Measurements from ENCODE around the gene RPL19. TPM values are rescaled to one million over a fixed set of nuclear protein-coding genes. Genes with fewer than 3 reads are reported as not detected.

The RPL19 gene
- total and polyA plus RNA-seq, 2 experiments from 2014 or later = 903 to 1,500 TPM

DNA sequence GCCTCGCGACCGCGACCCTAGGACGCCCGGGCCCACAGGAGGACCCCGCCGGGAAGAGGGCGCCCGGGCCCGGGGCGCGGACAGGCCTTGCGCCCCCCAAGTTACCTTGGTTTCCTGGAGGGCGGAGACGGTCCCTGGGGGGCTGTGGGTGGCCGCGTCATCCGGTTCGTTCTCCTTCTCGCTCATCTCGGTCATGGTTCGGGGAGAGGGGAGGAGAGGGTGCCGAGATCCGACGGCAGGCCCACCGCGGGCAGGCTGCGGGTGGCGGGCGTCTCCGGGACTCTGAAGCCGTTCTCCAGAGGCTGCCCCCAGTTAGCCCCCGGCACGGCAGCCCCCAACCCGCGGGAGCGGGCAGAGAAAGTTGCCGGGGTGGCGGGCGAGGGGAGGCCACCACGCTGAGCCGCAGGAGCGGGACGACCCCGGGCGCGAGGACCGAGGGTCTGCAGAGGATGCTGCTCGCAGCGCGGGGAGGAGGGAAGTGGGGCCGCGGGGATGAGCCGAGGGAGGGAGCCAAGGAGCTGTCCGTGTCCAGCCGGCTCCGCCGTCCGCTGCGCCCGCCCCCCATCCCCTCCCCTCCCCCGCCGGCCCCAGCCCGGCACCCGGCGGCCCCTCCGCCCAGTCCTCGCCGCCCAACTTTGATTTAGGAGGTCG is 25.4 kb downstream of the RPL19 start, which contains the start of gene STAC2:
TSS of gene STAC2 (minus strand) at position 638 of the 651 bp plus-strand sequence. CDS start at position 195, 443 bp downstream.
- H3K4me3 ChIP-seq = peak within 1 kb of the TSS; percentile 58
- no peak within 1 kb of the TSS for H3K9ac ChIP-seq
- H3K4me2 ChIP-seq (ENCODE audit: unreplicated experiment) = peak within 1 kb of the TSS; percentile 82
- no peaks in the 10 kb centered on the region for H3K36me3 ChIP-seq (ENCODE audit: low read depth)
- 3 to 6% methylated on average over 36 to 46 of the region's 71 CpGs for WGBS, 2 experiments (ENCODE audit: low coverage in 1 of 2, low lambda C conversion rate in 2 of 2, missing lambda C conversion rate in 2 of 2)
- no peaks in the 10 kb centered on the region for H3K9me2 ChIP-seq (ENCODE audit: insufficient read depth)
- H3K9me3 ChIP-seq (ENCODE audit: low read depth) = no peaks in the 10 kb centered on the region
- no peaks in the 10 kb centered on the region for H3K79me2 ChIP-seq (ENCODE audit: insufficient read depth)
- peaks cover 11% of the 10 kb centered on the region for H3K27me3 ChIP-seq (replicated peaks; ENCODE audit: insufficient read depth)
- peaks cover 9% of the 10 kb centered on the region for H3K4me1 ChIP-seq (ENCODE audit: insufficient read depth)
- no peak within 1 kb of the TSS for H3K27ac ChIP-seq
- peak within 1 kb of the TSS; percentile 27; the same call in 1 of the 2 replicates for H2AFZ ChIP-seq
- H4K20me1 ChIP-seq (ENCODE audit: insufficient read depth) = no peaks in the 10 kb centered on the region
- DNase-seq = peak; percentile 34
- 0 out of 2 replicates have a peak, but pooled peaks cover 5% of the 10 kb centered on the region for H3F3A ChIP-seq (ENCODE audit: insufficient read depth)
- in situ Hi-C loops (cut with MboI) = no loop called here
- TF ChIP-seq EZH2 (IDR thresholded peaks at IDR 0.05; ENCODE audit: insufficient read depth, poor library complexity, severe bottlenecking) (peak; percentile 9), EZH2phosphoT487 (IDR thresholded peaks at IDR 0.05; ENCODE audit: insufficient read depth, low read depth) (0 out of 2 replicates have a peak, but pooled peaks have one; percentile 50)

DNA sequence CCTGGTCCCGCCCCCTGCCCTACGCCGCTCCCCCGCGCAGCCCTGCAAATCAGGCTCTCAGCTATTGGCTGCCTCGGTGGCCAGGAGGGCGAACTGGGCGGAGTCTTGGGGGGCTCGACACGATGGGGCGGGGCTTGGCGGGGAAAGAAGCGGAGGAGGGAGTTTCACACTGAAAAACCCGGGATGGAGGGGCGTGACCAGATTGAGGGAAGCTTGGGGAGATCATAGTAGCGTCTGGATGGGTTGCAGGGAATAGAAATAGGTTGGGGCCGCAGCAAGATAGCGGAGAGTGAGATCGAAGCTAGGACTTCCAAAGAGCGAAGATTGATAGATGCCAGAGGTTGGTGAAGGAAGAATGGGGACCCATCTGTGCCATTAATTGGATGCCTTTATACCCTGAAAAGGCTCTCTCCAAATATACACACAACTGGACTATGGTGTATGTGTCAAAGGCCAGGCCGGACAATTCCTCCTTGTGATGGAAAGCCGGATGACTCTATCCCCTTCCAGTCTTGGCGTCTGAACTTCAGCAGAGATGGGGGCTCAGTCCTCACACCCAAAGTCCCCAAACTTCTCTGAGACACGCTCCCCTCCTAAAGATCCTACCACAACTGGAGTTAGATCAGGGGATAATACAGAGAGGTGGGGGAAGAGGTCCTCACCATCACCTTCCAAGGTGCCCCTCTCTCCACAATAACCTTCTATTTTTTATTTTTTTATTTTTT is 26.0 kb downstream of the RPL19 start:
- DNase-seq = peak; percentile 57
- TF ChIP-seq EZH2phosphoT487 (IDR thresholded peaks at IDR 0.05; ENCODE audit: insufficient read depth, low read depth) = no peak
- TF ChIP-seq EZH2 (IDR thresholded peaks at IDR 0.05; ENCODE audit: insufficient read depth, poor library complexity, severe bottlenecking) = no peak
- in situ Hi-C loops (cut with MboI) = no loop called here
- no peaks in the 10 kb centered on the region for H3K9me2 ChIP-seq (ENCODE audit: insufficient read depth)
- H3K4me3 ChIP-seq = peak overlapping the region; percentile 58
- H3K9me3 ChIP-seq (ENCODE audit: low read depth) = no peaks in the 10 kb centered on the region
- no peaks in the 10 kb centered on the region for H3K36me3 ChIP-seq (ENCODE audit: low read depth)
- no peaks in the 10 kb centered on the region for H4K20me1 ChIP-seq (ENCODE audit: insufficient read depth)
- H3K9ac ChIP-seq = no peak overlapping the region
- H3F3A ChIP-seq (ENCODE audit: insufficient read depth) = 0 out of 2 replicates have a peak, but pooled peaks cover 5% of the 10 kb centered on the region
- H3K4me2 ChIP-seq (ENCODE audit: unreplicated experiment) = peak overlapping the region; percentile 82
- H3K4me1 ChIP-seq (ENCODE audit: insufficient read depth) = peaks cover 9% of the 10 kb centered on the region
- 0 out of 2 replicates have a peak overlapping the region, but pooled peaks have one; percentile 27 for H2AFZ ChIP-seq
- no peak overlapping the region for H3K27ac ChIP-seq
- H3K27me3 ChIP-seq (replicated peaks; ENCODE audit: insufficient read depth) = peaks cover 11% of the 10 kb centered on the region
- no peaks in the 10 kb centered on the region for H3K79me2 ChIP-seq (ENCODE audit: insufficient read depth)
- WGBS, 2 experiments (ENCODE audit: low coverage in 1 of 2, low lambda C conversion rate in 2 of 2, missing lambda C conversion rate in 2 of 2) = 15 to 20% methylated on average over 18 to 24 of the region's 24 CpGs

DNA sequence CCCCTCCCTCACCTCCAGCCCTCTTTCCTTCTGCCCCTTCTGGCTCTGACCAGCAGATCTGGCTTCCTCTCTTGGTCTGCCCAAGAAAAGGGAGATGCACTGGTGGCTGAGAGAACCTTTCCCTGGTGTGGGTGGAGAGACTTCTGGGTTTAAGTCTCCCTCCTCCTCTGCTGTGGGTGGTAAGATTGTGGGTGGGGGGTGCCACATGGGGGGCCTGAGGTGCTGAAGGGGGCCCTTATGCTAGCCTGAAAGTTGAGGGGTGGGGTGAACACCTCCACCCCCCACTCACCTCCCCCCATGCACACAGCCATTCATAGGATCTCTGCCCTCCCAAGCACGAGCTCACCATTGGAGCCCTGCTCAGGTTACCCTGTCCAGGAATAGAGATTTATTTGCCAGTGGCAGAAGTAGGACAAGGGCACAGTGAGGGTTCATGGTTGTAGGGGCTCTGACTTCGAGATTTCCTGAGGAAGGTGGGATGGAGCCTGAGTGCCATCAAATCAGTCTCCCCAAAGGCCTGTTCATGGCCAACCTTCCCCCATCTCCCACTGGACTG is 27.4 kb downstream of the RPL19 start:
- in situ Hi-C loops (cut with MboI) = no loop called here
- 51 to 53% methylated on average over 2 of the region's 2 CpGs for WGBS, 2 experiments (ENCODE audit: low coverage in 1 of 2, low lambda C conversion rate in 2 of 2, missing lambda C conversion rate in 2 of 2)
- Histone ChIP-seq H3K79me2 (ENCODE audit: insufficient read depth) (no peaks in the 10 kb centered on the region), H2AFZ (no peak overlapping the region), H3K27ac (no peak overlapping the region), H3K36me3 (ENCODE audit: low read depth) (no peaks in the 10 kb centered on the region), H3K9me3 (ENCODE audit: low read depth) (no peaks in the 10 kb centered on the region), H3F3A (ENCODE audit: insufficient read depth) (0 out of 2 replicates have a peak, but pooled peaks cover 5% of the 10 kb centered on the region), H3K4me1 (ENCODE audit: insufficient read depth) (peaks cover 13% of the 10 kb centered on the region), H3K9ac (no peak overlapping the region), H3K9me2 (ENCODE audit: insufficient read depth) (no peaks in the 10 kb centered on the region), H4K20me1 (ENCODE audit: insufficient read depth) (no peaks in the 10 kb centered on the region), H3K4me2 (ENCODE audit: unreplicated experiment) (no peak overlapping the region), H3K27me3 (replicated peaks; ENCODE audit: insufficient read depth) (peaks cover 11% of the 10 kb centered on the region), H3K4me3 (no peak overlapping the region)
- no peak for DNase-seq
- TF ChIP-seq EZH2 (IDR thresholded peaks at IDR 0.05; ENCODE audit: insufficient read depth, poor library complexity, severe bottlenecking) = no peak
- TF ChIP-seq EZH2phosphoT487 (IDR thresholded peaks at IDR 0.05; ENCODE audit: insufficient read depth, low read depth) = no peak

DNA sequence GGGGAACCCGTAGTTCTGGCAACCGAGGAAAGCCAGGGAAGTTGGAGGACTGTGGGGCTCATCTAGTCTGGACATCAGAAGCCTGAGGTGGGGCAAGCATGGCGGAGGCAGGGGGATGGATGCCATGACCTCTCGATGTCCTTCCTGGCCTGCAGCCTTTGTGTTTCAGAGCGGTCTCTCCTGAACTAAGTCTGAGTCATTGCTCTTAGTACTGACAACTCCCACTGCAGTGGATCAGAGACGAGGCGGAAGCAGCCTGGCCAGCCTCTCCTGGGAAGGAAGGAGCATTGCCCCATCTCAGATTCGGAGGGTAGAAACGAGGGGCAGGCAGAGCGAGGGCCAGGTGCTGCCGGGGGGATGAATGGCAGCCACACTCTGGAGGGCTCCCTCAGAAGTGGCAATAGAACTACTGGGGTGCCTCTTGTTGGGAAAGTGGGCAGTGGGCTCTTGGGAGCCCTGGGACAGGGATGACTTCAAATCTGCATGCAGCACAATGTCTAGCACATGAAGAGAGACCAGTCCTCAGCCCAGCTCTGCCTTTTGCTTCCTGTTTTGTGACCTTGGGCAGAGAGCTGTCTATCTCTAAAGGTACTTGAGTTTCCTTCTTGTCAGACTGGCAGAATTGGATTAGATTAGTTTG is 29.3 kb downstream of the RPL19 start:
- Histone ChIP-seq H3K4me3 (no peak overlapping the region), H3K27ac (peak overlapping the region; percentile 23), H4K20me1 (ENCODE audit: insufficient read depth) (no peaks in the 10 kb centered on the region), H2AFZ (peak overlapping the region; percentile 74), H3K36me3 (ENCODE audit: low read depth) (no peaks in the 10 kb centered on the region), H3K27me3 (replicated peaks; ENCODE audit: insufficient read depth) (peaks cover 11% of the 10 kb centered on the region), H3K9me3 (ENCODE audit: low read depth) (no peaks in the 10 kb centered on the region), H3K4me2 (ENCODE audit: unreplicated experiment) (peak overlapping the region; percentile 49), H3K79me2 (ENCODE audit: insufficient read depth) (no peaks in the 10 kb centered on the region), H3K9me2 (ENCODE audit: insufficient read depth) (no peaks in the 10 kb centered on the region), H3F3A (ENCODE audit: insufficient read depth) (0 out of 2 replicates have a peak, but pooled peaks cover 5% of the 10 kb centered on the region), H3K4me1 (ENCODE audit: insufficient read depth) (peaks cover 13% of the 10 kb centered on the region), H3K9ac (no peak overlapping the region; the same call in 1 of the 2 replicates)
- peak; percentile 93 for DNase-seq
- TF ChIP-seq EZH2 (IDR thresholded peaks at IDR 0.05; ENCODE audit: insufficient read depth, poor library complexity, severe bottlenecking) (no peak), EZH2phosphoT487 (IDR thresholded peaks at IDR 0.05; ENCODE audit: insufficient read depth, low read depth) (no peak)
- in situ Hi-C loops (cut with MboI) = no loop called here
- WGBS, 2 experiments (ENCODE audit: low coverage in 1 of 2, low lambda C conversion rate in 2 of 2, missing lambda C conversion rate in 2 of 2) = 10 to 11% methylated on average over 11 of the region's 11 CpGs

All from GM23248 (cell line).